Urothelium cell line (cell line): ENCODE results near the gene OSBPL10.

Experiments used
- DNase-seq: peaks from one replicate; pipeline ENCODE4 v3.0.0; 2011; ENCODE audit warnings: low spot score, mixed read lengths
- FAIRE-seq: peaks from 2 replicates; lab custom pipeline; 2011; peaks lifted over from hg19 to GRCh38; lab: Jason Lieb, UNC

Gene OSBPL10

DNA sequence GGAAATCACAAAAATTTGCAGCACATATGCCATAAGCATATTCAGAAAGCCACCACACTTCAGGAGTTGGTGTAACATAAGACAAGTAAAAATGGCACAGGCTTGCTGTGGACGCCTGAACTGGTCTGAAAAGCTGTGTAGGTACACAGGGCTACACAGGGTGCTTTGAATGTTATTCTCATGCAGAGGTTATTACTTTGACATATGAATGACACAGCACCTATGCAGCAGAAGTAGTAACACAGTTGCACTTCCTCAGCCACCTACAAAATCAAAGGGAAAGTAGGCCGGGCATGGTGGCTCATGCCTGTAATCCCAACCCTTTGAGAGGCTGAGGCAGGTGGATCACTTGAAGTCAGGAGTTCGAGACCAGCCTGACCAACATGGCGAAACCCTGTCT lies 54.5 kb downstream of the OSBPL10 start:
- DNase-seq: no peak
- no peak for FAIRE-seq

DNA sequence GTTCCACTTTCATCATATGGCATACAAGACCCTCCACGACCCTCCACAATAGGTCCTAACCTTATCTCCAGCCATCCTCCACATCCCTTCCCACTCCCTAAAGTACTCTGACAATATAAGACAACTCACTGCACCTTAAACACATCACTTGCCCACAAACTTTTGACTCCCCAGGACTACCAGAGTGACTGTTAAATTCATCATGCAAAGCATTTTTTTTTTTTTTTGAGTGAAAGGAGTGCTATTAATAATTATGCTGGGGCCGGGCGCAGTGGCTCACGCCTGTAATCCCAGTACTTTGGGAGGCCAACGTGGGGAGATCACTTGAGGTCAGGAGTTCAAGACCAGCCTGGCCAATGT lies 55.8 kb downstream of the OSBPL10 start:
- FAIRE-seq (no peak), DNase-seq (no peak)

DNA sequence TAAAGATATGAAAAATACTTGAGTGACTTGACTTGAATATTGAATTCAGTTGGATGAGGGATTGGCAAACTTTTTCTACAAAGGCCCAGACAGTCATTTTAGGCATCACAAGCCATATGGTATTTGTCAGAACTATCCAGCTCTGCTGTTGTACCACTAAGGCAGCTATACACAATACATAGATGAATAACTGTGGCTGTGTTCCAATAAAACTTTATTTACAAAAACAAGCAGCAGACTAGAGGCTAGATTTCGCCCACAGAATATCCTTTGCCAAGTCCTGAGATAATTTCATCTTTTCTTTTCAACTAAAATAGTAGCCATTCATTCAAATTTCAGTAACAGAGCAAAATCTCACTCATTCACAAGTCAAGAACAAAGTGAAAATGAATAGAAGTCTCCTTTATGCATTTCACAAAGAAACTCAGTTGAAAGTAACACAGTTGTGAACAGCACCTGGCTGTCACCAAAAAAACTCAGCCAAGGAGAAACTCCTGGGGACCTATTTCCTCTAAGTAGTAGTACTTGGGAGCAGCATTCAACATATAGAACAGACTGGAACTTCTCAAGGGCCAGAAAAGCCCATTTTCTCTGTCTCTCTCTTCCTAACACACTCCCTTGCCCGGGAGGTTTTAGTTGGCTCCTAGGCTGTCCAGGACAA lies 56.3 kb downstream of the OSBPL10 start:
- DNase-seq: no peak
- FAIRE-seq: no peak

DNA sequence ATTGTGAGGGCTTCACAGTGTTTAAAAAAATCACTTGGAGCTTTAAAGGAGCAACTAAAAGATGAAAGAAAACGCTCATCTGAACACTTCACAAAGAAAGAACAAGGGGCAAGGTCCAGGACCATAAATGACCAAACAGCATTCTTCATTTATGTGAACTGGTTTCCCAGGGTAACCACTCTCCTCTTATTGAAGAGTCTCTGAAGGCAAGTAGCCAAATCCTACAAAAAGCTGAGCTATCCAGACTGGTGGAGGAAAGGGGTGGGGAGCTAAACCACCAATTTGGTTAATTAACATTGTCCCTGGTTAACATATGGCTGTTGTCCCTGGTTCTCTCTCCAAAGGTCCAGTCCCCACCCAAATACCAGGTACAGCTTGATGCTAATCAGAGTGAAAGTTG lies 58.1 kb downstream of the OSBPL10 start:
- no peak for DNase-seq
- no peak for FAIRE-seq

DNA sequence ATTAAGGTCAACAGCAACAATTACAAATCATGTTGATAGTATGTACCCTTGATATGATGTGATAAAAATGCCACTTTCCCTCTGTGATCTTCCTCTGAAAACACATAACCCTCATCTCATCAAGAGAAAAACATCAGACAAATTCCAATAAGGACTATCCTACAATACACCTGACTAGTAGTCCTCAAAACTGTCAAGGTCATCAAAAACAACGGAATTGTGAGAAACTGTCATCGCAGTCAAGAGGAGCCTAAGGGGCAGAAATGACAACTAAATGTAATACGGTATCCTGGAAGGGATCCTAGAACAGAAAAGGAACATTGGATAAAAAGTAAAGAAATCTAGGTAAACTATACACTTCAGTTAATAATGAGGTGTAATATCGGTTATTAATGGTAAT lies 59.2 kb downstream of the OSBPL10 start:
- FAIRE-seq (no peak), DNase-seq (no peak)

DNA sequence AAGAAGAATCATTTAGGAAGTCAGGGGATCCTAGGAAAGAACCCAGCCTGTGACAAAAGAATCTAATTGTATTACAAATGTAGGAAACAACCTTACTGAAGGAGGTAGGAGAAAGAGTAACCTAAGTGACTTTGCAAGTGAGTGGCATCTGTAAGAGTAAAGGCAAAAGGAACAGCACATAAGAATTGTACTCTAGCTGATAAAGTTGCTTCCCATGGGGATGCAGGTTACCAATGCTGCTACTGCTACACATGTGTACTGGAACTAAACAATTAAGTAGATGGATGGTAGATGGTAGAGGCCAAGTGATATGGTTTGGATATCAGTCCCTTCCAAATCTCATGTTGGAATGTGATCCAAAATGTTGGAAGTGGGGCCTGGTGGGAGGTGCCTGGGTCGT lies 60.8 kb downstream of the OSBPL10 start:
- DNase-seq (no peak), FAIRE-seq (no peak)

DNA sequence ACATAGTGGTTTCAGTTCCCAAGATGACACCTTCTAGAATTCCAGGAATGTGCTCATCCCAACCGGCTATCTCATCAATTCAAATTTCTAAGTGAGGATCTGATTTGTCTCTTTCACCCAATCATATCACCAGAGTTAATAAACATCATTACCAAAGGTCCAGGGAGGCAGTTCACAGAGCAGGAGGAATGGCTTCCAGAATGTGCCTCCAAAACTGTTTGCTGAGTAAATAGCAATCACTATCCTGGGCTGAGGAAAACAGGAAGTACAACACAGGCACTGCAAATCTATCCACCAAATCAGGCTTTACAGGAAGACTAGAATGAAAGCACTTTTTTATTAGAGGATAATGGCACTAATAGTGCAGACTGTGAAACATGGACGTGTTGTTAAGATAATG lies 61.5 kb downstream of the OSBPL10 start:
- FAIRE-seq: no peak
- DNase-seq: no peak

DNA sequence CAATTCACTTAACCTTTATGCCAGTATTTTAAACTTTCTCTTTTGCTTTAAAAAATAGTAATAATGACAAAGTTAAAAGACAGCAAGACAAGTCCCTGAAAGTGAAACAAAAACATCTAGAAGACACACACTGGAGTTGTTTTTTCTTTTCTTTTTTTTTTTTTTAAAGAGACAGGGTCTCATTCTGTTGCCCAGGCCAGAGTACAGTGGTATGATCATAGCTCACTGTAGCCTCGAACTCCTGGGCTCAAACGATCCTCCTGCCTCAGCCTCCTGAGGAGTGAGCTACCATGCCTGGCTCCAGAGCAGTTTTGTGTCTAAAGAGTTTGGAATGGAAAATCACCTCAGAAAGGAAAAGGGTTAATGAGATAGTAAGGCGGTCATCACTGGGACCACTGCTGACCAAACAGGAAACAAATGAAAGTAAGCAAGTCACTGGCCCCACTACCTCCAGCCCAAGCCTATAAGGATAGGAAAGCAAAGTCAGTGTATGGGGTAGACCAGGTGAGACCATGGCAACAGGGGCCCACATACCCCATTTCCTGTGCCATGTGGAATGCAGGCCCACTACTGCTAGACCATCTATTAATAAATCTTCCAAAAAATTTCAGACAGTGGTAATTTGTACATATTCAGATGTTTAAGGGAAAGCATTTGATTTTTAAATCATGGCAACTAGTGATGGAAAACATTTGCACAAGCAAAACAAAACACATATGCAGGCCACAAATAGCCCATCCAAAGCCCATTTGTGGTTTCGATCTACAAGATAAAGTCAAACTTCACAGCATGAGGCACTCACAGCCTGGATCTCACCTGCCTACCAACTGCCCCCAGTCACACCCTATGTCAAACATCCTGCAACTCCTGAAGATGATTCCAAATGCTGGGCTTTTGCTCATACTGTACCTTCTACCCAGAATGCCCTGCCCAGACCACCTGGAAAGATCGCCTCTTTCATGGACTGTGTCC lies 62.6 kb downstream of the OSBPL10 start:
- DNase-seq (no peak), FAIRE-seq (no peak)

DNA sequence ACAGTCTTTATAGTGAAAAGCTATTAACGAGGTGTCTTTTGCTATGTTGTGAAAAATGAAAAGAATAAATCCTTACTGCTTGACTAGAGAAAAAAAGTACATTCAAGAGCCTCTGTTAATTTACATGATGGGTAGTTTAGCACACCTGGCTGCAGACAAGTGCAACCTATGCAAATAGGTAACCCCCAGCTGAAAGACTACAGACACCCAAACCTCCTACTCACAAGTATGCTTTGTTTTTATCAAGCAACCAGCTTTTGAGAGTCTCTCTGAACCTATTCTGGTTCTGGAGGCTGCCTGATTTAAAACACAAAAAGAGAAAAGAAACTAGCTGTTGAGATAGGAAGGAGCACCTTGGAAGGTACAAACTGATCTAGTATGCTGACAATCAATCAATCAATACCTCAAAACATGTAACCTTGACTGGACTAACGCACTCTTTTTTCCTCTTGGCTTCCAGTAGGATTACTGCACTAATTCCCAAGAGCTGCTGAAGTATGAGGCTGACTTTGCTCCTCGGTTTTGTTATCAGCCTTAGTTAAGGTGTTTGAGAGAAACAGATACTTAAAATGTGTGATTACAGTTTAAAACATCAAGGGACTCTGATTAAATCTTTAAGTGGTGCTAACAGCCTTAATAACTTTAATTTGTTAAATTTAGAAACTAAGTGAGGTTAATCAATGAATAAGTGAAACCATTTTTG lies 63.6 kb downstream of the OSBPL10 start:
- no peak for FAIRE-seq
- no peak for DNase-seq

DNA sequence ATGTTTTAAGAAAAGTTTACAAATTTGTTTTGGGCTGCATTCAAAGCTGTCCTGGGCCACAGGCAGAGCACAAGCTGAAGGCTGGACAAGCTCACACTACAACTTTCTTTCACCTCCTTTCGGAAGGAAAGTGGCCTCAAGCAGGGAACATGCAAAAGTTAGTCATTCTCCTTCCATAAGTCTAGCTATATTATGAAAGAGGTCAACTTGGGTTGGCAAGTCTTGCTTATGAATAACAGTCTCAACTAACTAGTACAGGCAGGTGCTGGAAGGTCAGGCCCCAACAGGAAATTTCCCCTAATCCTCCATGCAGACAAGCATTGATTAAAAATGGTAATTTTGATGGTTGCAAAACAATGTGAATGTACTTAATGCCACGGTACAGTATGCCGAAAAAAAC lies 69.4 kb downstream of the OSBPL10 start:
- DNase-seq: no peak
- FAIRE-seq: no peak

DNA sequence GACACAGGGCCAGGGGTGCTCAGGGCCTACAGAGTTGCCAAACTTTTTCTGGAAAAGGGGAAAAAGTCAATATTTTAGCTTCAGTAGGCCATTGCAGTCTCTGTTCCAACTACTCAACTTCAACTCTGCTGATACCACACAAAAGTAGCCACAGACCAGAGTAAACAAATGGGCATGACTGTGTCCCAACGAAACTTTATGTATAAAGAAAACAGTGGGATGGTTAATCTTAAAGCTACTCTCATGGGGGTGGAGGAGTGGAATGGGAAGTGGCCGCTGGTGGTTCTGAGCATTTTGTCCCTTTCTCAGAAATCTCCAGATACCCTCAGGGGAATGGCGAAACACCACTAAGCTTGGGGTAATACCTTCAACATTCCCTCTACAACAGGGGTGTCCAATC lies 69.9 kb downstream of the OSBPL10 start:
- no peak for FAIRE-seq

DNA sequence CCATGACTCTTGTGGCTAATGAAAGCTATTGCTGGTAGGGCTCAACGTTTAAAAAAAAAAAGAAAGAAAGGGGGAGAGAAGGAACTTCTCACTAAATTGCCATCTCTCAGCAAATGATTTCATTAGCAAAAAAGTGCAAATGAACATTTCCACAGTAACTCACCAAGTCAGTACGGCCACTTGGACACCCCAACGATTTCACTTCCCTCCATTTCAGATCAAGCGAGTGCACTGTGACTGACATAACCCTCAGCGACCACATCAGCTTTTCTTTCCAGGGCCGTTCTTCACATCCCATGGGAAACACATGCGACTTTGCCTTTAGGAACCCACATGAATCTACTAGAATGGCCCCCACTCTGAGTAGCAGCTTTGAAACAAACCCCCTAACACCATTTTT lies 71.6 kb downstream of the OSBPL10 start:
- no peak for FAIRE-seq
- no peak for DNase-seq

More for the DNA sequence above, 69.9 kb downstream of the OSBPL10 start:
- no peak for DNase-seq

DNA sequence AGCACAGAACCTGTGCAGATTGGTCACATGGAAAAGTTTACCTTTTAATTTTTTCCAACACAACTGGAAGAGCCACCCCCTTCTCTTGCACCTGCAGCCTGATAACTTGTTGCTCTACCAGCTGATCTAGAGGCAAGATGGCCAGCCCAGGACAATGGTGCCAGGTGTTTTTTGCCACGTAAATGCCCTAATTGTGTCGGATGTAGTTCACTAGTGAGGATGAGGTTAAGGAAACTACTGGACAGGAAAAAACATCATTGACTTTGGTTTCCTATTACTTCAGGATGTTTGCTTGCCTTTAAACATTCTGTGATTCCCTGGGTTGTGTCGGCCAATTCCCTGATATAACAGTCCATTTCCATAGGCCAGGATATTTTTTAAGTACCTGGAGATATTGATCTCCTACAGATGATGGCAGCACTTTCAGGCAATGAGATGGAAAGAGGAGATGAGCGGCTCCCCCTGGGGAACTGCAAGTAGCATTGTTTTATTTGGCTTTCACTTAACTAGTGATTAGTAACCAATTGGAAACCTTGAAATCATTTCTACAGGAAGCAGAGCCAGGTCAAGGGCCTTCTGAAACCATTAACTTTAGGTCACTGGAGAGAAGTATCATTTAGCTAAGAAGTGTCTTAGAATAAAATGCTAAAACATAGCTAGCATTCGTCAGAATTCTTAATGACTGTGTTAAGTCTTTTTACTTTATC lies 72.5 kb downstream of the OSBPL10 start:
- FAIRE-seq (no peak), DNase-seq (no peak)

DNA sequence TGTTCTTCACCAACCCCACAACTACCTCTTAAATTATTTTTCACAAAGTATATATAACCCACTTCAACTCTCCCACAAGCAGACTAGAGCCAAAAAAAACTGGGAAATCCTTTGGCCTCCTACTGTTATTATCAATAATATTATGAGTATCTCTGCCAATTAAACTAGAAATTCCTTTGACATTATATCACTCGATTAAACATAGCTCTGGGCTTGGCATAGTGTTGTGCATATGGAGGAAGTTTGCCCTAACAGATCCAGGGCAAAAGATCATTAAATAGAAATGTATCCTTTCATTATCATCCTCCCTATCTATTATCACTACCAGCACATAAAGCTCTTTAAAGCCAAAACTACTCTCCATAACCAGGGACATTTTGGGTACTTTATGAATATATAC lies 74.9 kb downstream of the OSBPL10 start:
- FAIRE-seq: no peak
- no peak for DNase-seq

DNA sequence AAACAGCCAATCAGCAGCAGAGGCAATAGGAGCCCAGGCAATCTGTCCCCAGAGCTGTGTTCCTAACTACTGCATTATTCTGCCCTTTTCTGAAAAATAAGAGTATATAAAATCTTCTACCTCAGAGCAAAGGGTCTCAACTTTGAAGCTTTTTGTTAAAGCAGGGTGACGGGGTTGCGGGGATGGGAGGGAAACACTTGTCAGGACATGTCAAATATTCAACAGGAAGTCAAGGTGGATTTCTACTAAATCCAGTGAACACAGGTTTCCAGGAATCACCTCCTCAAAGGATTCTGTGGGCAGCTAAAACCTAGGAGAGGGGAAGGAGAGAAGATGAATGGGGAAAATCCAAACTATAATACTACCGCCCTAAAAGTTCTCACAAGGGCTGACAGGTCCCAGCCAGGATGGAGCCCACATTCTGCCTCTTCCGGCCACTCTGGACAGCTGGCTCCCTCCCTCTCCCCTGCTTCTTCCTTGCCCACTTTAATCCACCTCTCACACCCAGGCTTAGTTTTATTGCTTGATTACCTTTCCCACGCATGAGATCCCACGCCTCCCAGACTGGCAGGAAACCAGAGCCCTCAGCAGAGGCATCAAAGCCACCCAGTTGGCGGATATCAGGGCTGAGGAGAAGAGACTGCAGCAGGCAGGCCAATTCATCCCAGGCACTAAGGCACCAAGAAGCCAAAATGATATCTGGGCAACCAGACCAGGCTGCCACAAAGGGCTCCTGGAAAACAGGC lies 77.2 kb downstream of the OSBPL10 start:
- DNase-seq: no peak

DNA sequence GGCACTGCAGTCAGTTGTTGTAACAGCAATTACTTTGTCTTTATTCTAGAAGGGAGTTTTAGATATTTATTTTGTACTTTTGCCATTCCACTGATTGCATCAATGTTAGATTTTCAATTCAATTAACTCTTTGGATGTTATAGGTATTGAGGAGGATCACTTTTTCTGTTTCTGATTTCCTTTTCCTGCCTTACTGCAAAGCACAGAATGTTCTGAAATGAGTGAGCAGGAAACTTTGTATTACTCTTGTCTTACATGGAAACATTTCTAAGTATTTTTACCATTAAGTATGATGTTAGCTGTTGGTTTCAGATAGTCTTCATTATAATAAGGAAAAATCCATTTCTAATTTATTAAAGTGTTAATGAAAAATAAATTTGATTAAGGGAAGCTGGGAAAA lies 80.5 kb downstream of the OSBPL10 start:
- no peak for FAIRE-seq
- DNase-seq: no peak

More for the DNA sequence above, 77.2 kb downstream of the OSBPL10 start:
- no peak for FAIRE-seq

DNA sequence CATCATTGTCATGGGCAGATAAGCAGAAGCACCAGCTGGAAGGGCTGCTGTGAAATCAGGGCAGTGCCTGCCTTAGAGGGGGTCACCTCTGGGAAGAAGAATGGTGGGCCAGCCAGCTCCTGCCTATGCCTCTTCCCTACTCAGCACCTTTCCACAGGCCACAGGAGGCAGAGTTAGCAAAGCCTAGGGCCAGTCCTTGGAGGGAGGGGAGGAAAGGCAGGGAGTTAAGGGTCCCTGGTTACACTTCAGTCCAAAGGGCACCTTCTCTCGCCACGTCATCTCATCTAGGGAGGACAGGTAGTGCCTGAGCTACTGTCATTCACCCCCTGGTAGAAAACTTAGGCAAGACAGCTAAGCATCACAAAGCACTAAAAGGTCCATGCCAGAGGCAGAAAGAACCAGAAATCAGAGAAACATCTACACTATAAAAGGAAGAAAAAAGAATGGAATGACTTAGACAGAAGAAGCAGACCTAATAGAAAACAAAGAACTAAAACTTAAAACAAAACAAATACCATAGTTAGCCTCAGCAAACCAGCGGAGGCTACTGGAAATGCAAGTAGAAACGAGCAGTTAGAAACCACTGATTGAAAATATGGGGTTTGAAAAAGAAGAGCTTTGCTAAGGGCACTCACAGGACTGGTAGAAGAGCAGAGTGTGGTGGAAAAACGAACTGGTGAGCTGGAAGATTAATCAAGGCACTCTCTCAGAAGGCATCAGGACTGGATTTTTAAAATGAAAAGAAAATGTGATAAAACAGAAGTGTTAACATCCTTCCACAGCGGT lies 84.2 kb downstream of the OSBPL10 start:
- DNase-seq (no peak), FAIRE-seq (no peak)

DNA sequence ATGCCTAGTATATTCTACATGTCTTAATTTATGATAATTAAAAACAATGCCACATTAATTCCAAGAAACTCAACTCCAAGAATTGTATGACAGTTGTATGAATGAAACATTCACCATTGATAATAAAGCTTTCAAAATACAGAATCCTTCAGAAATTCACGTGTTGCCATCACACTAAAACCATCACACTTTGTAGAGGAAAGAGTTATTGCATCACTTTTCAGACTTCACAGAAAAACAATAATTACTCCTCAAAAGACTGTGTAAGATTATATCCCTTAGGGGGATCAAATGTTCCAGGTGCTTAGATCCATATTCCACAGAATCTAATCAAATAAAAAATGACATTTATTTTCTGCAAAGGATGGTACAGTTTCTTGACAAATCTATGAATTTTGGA lies 85.0 kb downstream of the OSBPL10 start:
- FAIRE-seq: no peak
- DNase-seq: no peak

DNA sequence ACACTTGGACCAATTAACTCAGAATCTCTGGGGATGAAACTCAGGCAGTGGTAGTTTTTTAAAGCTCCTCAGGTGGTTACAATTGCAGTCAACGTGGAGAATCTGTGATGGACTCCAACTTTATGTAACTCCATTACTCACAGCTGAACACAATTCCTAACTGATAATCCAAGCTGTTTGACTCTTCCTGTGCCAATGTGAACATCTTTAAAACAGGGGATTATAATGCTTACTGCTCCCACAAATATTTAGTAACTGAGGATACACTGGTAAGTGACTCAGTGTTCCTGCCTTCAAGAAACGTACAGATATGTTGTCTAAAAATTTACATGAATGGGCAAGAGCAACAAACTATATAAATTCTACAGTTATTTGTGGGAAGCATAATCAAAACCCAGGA lies 85.6 kb downstream of the OSBPL10 start:
- DNase-seq (no peak), FAIRE-seq (no peak)
